Right atrium auricular region (tissue), 2 donors: ENCODE results near the gene DPYD. TPM values are rescaled to one million over a fixed set of nuclear protein-coding genes. Genes with fewer than 3 reads are reported as not detected.

Experiments
- DNase-seq: peaks from one replicate; pipeline ENCODE4 v3.0.0-alpha.2; 2019; ENCODE audit warnings: low spot score
- H3K27ac ChIP-seq, 2 donors: fragments of 200-600 bp; sonication (generic); 1 replicate in 1 of 2; 2 replicates in 1 of 2; pipeline ENCODE4 v1.5.1; 2016 to 2019
- H3K27me3 ChIP-seq, 2 donors: fragments of 200-600 bp; sonication (generic); one replicate each; pipeline versions ENCODE4 v1.5.1 to v1.6.0; 2017 to 2019
- H3K36me3 ChIP-seq: fragments of 200-600 bp; sonication (generic); one replicate; pipeline ENCODE4 v1.5.1; 2016
- H3K4me1 ChIP-seq, 2 donors: fragments of 200-600 bp; sonication (generic); one replicate each; pipeline versions ENCODE4 v1.5.1 to v1.6.0; 2017 to 2019
- H3K4me3 ChIP-seq, 2 donors: fragments of 200-600 bp; sonication (generic); 1 replicate in 1 of 2; 2 replicates in 1 of 2; pipeline ENCODE4 v1.5.1; 2017 to 2019; ENCODE audit warnings: mild to moderate bottlenecking in 1 of 2, moderate library complexity in 1 of 2
- H3K9me3 ChIP-seq, 2 donors: fragments of 200-600 bp; sonication (generic); one replicate each; pipeline ENCODE4 v1.5.1; 2019
- total RNA-seq, 2 donors: library from RNA; depleted of rRNA; stranded (reverse); fragments of >200 nt; gene quantifications; one replicate each; pipeline ENCODE4 v1.1.0, GENCODE V29; 2016
- TF ChIP-seq, protein P1 (sequence below), 2 donors: fragments of 200-600 bp; sonication (generic); IDR thresholded peaks; one replicate each; pipeline ENCODE4 v1.5.1; 2019; ENCODE audit warnings: antibody characterized with exemption in 2 of 2

Gene DPYD
- total RNA-seq, 2 donors from 2014 or later, result 11.3 to 14.5 TPM

- Histone ChIP-seq H3K27ac (no peak overlapping the region), H3K9me3 (no peaks in the 10 kb centered on the region), H3K4me1 (no peaks in the 10 kb centered on the region), H3K4me3 (no peak overlapping the region), H3K27me3 (no peaks in the 10 kb centered on the region), H3K36me3 (no peaks in the 10 kb centered on the region)
- TF ChIP-seq, protein P1, sequence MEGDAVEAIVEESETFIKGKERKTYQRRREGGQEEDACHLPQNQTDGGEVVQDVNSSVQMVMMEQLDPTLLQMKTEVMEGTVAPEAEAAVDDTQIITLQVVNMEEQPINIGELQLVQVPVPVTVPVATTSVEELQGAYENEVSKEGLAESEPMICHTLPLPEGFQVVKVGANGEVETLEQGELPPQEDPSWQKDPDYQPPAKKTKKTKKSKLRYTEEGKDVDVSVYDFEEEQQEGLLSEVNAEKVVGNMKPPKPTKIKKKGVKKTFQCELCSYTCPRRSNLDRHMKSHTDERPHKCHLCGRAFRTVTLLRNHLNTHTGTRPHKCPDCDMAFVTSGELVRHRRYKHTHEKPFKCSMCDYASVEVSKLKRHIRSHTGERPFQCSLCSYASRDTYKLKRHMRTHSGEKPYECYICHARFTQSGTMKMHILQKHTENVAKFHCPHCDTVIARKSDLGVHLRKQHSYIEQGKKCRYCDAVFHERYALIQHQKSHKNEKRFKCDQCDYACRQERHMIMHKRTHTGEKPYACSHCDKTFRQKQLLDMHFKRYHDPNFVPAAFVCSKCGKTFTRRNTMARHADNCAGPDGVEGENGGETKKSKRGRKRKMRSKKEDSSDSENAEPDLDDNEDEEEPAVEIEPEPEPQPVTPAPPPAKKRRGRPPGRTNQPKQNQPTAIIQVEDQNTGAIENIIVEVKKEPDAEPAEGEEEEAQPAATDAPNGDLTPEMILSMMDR (IDR thresholded peaks at IDR 0.05), result no peak
- DNase-seq, result no peak
Measured at GRCh38 chr1:97385536-97386277, 535.1 kb downstream of the DPYD start.

GRCh38 chr1:97384294-97384968 lies 536.4 kb downstream of the DPYD start:
- H3K9me3 ChIP-seq, result no peaks in the 10 kb centered on the region
- DNase-seq, result no peak
- no peak overlapping the region for H3K27ac ChIP-seq
- H3K4me3 ChIP-seq, result no peak overlapping the region
- H3K36me3 ChIP-seq, result no peaks in the 10 kb centered on the region
- TF ChIP-seq, protein P1 (IDR thresholded peaks at IDR 0.05), result no peak
- H3K27me3 ChIP-seq, result no peaks in the 10 kb centered on the region
- H3K4me1 ChIP-seq, result no peaks in the 10 kb centered on the region

DNA sequence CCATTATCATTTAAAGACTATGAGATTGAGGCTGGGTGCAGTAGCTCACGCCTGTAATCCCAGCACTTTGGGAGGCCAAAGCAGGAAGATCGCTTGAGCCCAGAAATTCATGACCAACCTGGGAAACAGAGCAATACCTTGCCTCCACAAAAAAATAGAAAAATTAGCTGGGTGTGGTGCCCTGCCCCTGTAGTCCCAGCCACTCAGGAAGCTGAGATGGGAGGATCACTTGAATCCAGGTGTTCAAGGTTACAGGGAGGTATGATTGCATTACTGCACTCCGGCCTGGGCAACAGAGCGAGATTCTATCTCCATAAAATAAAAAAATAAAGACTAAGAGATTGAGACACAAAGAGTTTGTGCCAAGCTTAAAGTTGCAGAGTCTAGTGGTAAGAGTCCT lies 537.0 kb downstream of the DPYD start:
- Histone ChIP-seq H3K9me3 (no peaks in the 10 kb centered on the region), H3K27ac (no peak overlapping the region), H3K27me3 (no peaks in the 10 kb centered on the region), H3K4me3 (no peak overlapping the region), H3K4me1 (no peaks in the 10 kb centered on the region), H3K36me3 (no peaks in the 10 kb centered on the region)
- TF ChIP-seq, protein P1 (IDR thresholded peaks at IDR 0.05), result no peak
- no peak for DNase-seq

GRCh38 chr1:97382206-97382605 lies 538.6 kb downstream of the DPYD start:
- H3K27me3 ChIP-seq, result no peaks in the 10 kb centered on the region
- DNase-seq, result no peak
- TF ChIP-seq, protein P1 (IDR thresholded peaks at IDR 0.05), result no peak
- no peaks in the 10 kb centered on the region for H3K9me3 ChIP-seq
- no peaks in the 10 kb centered on the region for H3K4me1 ChIP-seq
- H3K4me3 ChIP-seq, result no peak overlapping the region
- H3K27ac ChIP-seq, result no peak overlapping the region
- no peaks in the 10 kb centered on the region for H3K36me3 ChIP-seq

DNA sequence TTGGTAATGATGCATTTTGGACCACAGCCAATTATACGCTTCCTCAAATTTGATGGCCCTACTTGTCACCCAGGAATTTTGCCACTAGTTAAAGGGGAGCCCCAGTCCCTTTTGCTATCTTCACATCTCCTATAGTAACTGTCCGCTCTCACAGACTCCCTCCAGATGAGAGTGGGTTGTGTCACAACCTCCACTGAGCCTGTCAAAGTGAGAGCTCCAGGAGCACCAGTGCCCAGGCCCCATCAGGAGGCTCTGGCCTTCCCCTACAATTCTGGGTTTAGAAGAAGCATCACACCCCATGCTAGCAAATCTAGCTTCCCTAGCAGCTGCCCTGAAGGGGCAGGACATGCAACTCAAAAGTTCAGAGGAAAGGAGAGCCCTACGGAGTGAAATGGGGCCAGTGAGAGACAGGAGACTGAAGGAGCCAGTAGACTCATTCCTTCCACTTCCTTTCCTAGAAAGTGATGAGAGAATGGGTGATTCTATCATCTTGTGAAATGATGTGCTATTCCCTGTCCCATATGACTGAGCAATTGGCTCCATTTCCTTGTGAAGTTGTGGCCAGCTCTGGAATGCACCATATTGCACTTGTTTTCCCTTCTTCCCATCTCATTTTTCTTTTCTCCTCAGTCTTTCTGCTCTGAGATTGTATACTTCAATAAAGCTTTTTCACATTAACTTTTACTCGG lies 541.3 kb downstream of the DPYD start:
- no peak overlapping the region for H3K4me3 ChIP-seq
- TF ChIP-seq, protein P1 (IDR thresholded peaks at IDR 0.05), result no peak
- H3K27me3 ChIP-seq, result no peaks in the 10 kb centered on the region
- no peak overlapping the region for H3K27ac ChIP-seq
- H3K4me1 ChIP-seq, result no peaks in the 10 kb centered on the region
- no peaks in the 10 kb centered on the region for H3K9me3 ChIP-seq
- no peak for DNase-seq
- H3K36me3 ChIP-seq, result no peaks in the 10 kb centered on the region
